PC-9 (cell line): ENCODE results near the gene ADAP1. TPM values are rescaled to one million over a fixed set of nuclear protein-coding genes. Genes with fewer than 3 reads are reported as not detected.
"Not testable (repeated sequence)": the region's sequence is repeated elsewhere in the genome, so short reads cannot be mapped to it uniquely, and the experiment has no call there.

Experiments
- BruUV-seq: library from RNA; stranded (reverse); fragments of 400-500 nt; replicated peaks from 2 replicates; lab custom pipeline; 2021; lab: Mats Ljungman, UMichigan
- CTCF ChIA-PET: fragments of 300-600 bp; sonication (Branson Sonifier 250); formaldehyde crosslinking; loops from one replicate; lab custom pipeline; 2022; ENCODE audit warnings: antibody characterized with exemption; lab: Charles Lee
- POLR2A ChIA-PET: fragments of 300-600 bp; sonication (Branson Sonifier 250); formaldehyde crosslinking; loops from one replicate; lab custom pipeline; 2022; ENCODE audit warnings: antibody characterized with exemption; ENCODE audit not compliant: unreplicated experiment; lab: Charles Lee
- DNase-seq, 2 experiments: peaks; one replicate each; pipeline versions ENCODE4 v3.0.0 to v3.0.0-alpha.2; 2015 to 2022; ENCODE audit warnings: mixed read lengths in 1 of 2
- H2AFZ ChIP-seq: fragments of 200-600 bp; sonication (generic); 2 replicates; pipeline ENCODE4 v1.8.1; 2017; ENCODE audit warnings: antibody characterized with exemption
- H3F3A ChIP-seq: fragments of 200-600 bp; sonication (generic); 2 replicates; pipeline ENCODE4 v1.8.1; 2017; ENCODE audit warnings: antibody characterized with exemption, mild to moderate bottlenecking, low read depth; ENCODE audit not compliant: insufficient read depth
- H3K27ac ChIP-seq: fragments of 200-600 bp; sonication (generic); 2 replicates; pipeline ENCODE4 v1.6.1; 2016; ENCODE audit warnings: mixed run types
- H3K27me3 ChIP-seq: fragments of 200-600 bp; sonication (generic); 2 replicates; pipeline ENCODE4 v1.6.1; 2016; ENCODE audit warnings: low read depth, mixed run types; ENCODE audit not compliant: insufficient read depth
- H3K36me3 ChIP-seq: fragments of 200-600 bp; sonication (generic); 2 replicates; pipeline ENCODE4 v1.6.1; 2016; ENCODE audit warnings: low read depth, mixed run types
- H3K4me1 ChIP-seq: fragments of 200-600 bp; sonication (generic); replicated peaks from 2 replicates; pipeline ENCODE4 v1.6.1; 2016; ENCODE audit warnings: mixed run types; ENCODE audit not compliant: insufficient read depth
- H3K4me2 ChIP-seq: fragments of 200-600 bp; sonication (generic); 2 replicates; pipeline ENCODE4 v1.6.1; 2017; ENCODE audit warnings: mixed run types
- H3K4me3 ChIP-seq: fragments of 200-600 bp; sonication (generic); 2 replicates; pipeline ENCODE4 v1.6.1; 2016; ENCODE audit warnings: mixed run types
- H3K79me2 ChIP-seq: fragments of 200-600 bp; sonication (generic); 2 replicates; pipeline ENCODE4 v1.6.1; 2017; ENCODE audit warnings: low read depth, mixed run types
- H3K9me2 ChIP-seq: fragments of 200-600 bp; sonication (generic); 2 replicates; pipeline ENCODE4 v1.8.1; 2017; ENCODE audit warnings: mild to moderate bottlenecking; ENCODE audit not compliant: insufficient read depth
- H3K9me3 ChIP-seq: fragments of 200-600 bp; sonication (generic); 2 replicates; pipeline ENCODE4 v1.8.1; 2016; ENCODE audit warnings: low read depth; ENCODE audit not compliant: insufficient read depth
- H4K20me1 ChIP-seq: fragments of 200-600 bp; sonication (generic); 2 replicates; pipeline ENCODE4 v1.8.1; 2017; ENCODE audit not compliant: insufficient read depth
- CTCF ChIP-seq: fragments of 200-600 bp; sonication (generic); conservative IDR thresholded peaks from 2 replicates; pipeline ENCODE4 v1.6.1; 2017; ENCODE audit warnings: mixed run types, antibody characterized with exemption, mild to moderate bottlenecking, moderate library complexity
- EZH2 ChIP-seq: fragments of 200-600 bp; sonication (generic); IDR thresholded peaks from 2 replicates; pipeline ENCODE4 v1.8.0; 2017; ENCODE audit warnings: antibody characterized with exemption, low read depth
- intact Hi-C: fragments of 100-400 bp; cut with micrococcal nuclease; formaldehyde crosslinking; loops from one replicate; pipeline ENCODE4 v1.10.0; 2022; ENCODE audit not compliant: unreplicated experiment
- total RNA-seq: library from RNA; stranded (reverse); gene quantifications from 2 replicates; pipeline ENCODE4 v1.2.3, GENCODE V29; 2021

Gene ADAP1
- total RNA-seq, 1 experiment from 2014 or later = 73.9 TPM

GRCh38 chr7:874031-874749 is 80.3 kb downstream of the ADAP1 start:
- no TSS peak for BruUV-seq

GRCh38 chr7:873367-874002 is 81.0 kb downstream of the ADAP1 start:
- TF ChIP-seq EZH2 = no peak
- peak; percentile 96 for TF ChIP-seq CTCF
- H3K9me3 ChIP-seq = no peaks in the 10 kb centered on the region
- H3K9me2 ChIP-seq = no peaks in the 10 kb centered on the region

More at GRCh38 chr7:874031-874749, 80.3 kb downstream of the ADAP1 start:
- Histone ChIP-seq H3K9me3 (no peaks in the 10 kb centered on the region), H3K27me3 (no peaks in the 10 kb centered on the region), H3K27ac (peak overlapping the region; percentile 36; the same call in 1 of the 2 replicates), H4K20me1 (peaks cover 14% of the 10 kb centered on the region), H3K79me2 (peaks cover 22% of the 10 kb centered on the region), H3F3A (peaks cover 56% of the 10 kb centered on the region), H3K4me2 (no peak overlapping the region), H3K4me1 (peaks cover 17% of the 10 kb centered on the region), H2AFZ (no peak overlapping the region), H3K9me2 (no peaks in the 10 kb centered on the region), H3K4me3 (no peak overlapping the region), H3K36me3 (peaks cover 33% of the 10 kb centered on the region)
- CTCF ChIA-PET = interaction anchor here (0.6 to 1.4 kb wide), 4 partner anchors 27 to 549 kb away, joined by 3 to 5 read pairs (median 5); no protein-coding TSS in a partner anchor
- no peak for TF ChIP-seq CTCF
- TF ChIP-seq EZH2 = no peak
- DNase-seq = no peak
- POLR2A ChIA-PET = no interaction called here
- intact Hi-C loops = loop anchor here (5.0 kb wide), 1 partner anchor 552 kb away; no protein-coding TSS in a partner anchor

GRCh38 chr7:872685-873084 is 81.8 kb downstream of the ADAP1 start:
- H3K36me3 ChIP-seq = peaks cover 31% of the 10 kb centered on the region
- H2AFZ ChIP-seq, H4K20me1 ChIP-seq, POLR2A ChIA-PET, H3K9me3 ChIP-seq, H3K27ac ChIP-seq, H3K4me2 ChIP-seq, DNase-seq, BruUV-seq, H3K27me3 ChIP-seq, H3K4me1 ChIP-seq, H3K9me2 ChIP-seq, H3K79me2 ChIP-seq, H3K4me3 ChIP-seq: not testable (repeated sequence)
- intact Hi-C loops = loop anchor here (1.0 to 5.0 kb wide), 3 partner anchors 42 to 550 kb away; no protein-coding TSS in a partner anchor
- peaks cover 56% of the 10 kb centered on the region for H3F3A ChIP-seq
- CTCF ChIA-PET = interaction anchor here (1.4 kb wide), 1 partner anchor 29 kb away, joined by 5 read pairs; no protein-coding TSS in a partner anchor

More at GRCh38 chr7:873367-874002, 81.0 kb downstream of the ADAP1 start:
- H3K36me3 ChIP-seq = peaks cover 31% of the 10 kb centered on the region
- no peak overlapping the region for H3K4me2 ChIP-seq
- H3K4me1 ChIP-seq = peaks cover 10% of the 10 kb centered on the region
- no peaks in the 10 kb centered on the region for H3K27me3 ChIP-seq
- no peak overlapping the region for H3K4me3 ChIP-seq
- H3K79me2 ChIP-seq = peaks cover 15% of the 10 kb centered on the region
- DNase-seq = peak; percentile 81 to 85
- no TSS peak for BruUV-seq
- intact Hi-C loops = loop anchor here (1.0 to 5.0 kb wide), 3 partner anchors 43 to 551 kb away; no protein-coding TSS in a partner anchor
- POLR2A ChIA-PET = interaction anchor here (0.6 kb wide), 1 partner anchor 61 kb away, joined by 3 read pairs; no protein-coding TSS in a partner anchor
- peak overlapping the region; percentile 36; the same call in 1 of the 2 replicates for H3K27ac ChIP-seq
- peaks cover 7% of the 10 kb centered on the region for H4K20me1 ChIP-seq
- no peak overlapping the region for H2AFZ ChIP-seq
- CTCF ChIA-PET = interaction anchor here (0.6 to 1.4 kb wide), 4 partner anchors 28 to 548 kb away, joined by 3 to 5 read pairs (median 5); no protein-coding TSS in a partner anchor
- H3F3A ChIP-seq = peaks cover 56% of the 10 kb centered on the region
